SJCRH30 (cell line): ENCODE results near the gene PRKCA. TPM values are rescaled to one million over a fixed set of nuclear protein-coding genes. Genes with fewer than 3 reads are reported as not detected.

Experiments
- DNase-seq, 2 experiments: peaks; one replicate each; pipeline ENCODE4 v3.0.0-alpha.2; 2015 to 2020
- H3K27ac ChIP-seq: fragments of 250-450 bp; sonication (Bioruptor Pico); 2 replicates; pipeline ENCODE4 v1.5.1; 2020; ENCODE audit warnings: mild to moderate bottlenecking, moderate library complexity
- H3K27me3 ChIP-seq: fragments of 250-450 bp; sonication (Bioruptor Pico); 2 replicates; pipeline ENCODE4 v1.5.1; 2020; ENCODE audit warnings: mild to moderate bottlenecking, moderate library complexity
- H3K36me3 ChIP-seq: fragments of 250-450 bp; sonication (Bioruptor Pico); 2 replicates; pipeline ENCODE4 v1.5.1; 2020; ENCODE audit warnings: mild to moderate bottlenecking, moderate library complexity
- H3K4me1 ChIP-seq: fragments of 250-450 bp; sonication (Bioruptor Pico); 2 replicates; pipeline ENCODE4 v1.5.1; 2020; ENCODE audit warnings: mild to moderate bottlenecking, moderate library complexity
- H3K4me3 ChIP-seq: fragments of 250-450 bp; sonication (Bioruptor Pico); 2 replicates; pipeline ENCODE4 v1.5.1; 2020; ENCODE audit warnings: mild to moderate bottlenecking, moderate library complexity
- H3K9me3 ChIP-seq: fragments of 250-450 bp; sonication (Bioruptor Pico); replicated peaks from 2 replicates; pipeline ENCODE4 v1.5.1; 2020; ENCODE audit warnings: mild to moderate bottlenecking, moderate library complexity
- total RNA-seq: library from RNA; depleted of rRNA; stranded (reverse); fragments of >200 nt; shearing (Covaris generic); gene quantifications from 2 replicates; pipeline ENCODE4 v1.2.3, GENCODE V29; 2014

Gene PRKCA
- total RNA-seq, 1 experiment from 2014 or later = 24.7 TPM

- Histone ChIP-seq H3K27me3 (no peaks in the 10 kb centered on the region), H3K36me3 (no peaks in the 10 kb centered on the region), H3K4me1 (no peaks in the 10 kb centered on the region)
Observed at GRCh38 chr17:66817750-66818149, 515.3 kb downstream of the PRKCA start.

DNA sequence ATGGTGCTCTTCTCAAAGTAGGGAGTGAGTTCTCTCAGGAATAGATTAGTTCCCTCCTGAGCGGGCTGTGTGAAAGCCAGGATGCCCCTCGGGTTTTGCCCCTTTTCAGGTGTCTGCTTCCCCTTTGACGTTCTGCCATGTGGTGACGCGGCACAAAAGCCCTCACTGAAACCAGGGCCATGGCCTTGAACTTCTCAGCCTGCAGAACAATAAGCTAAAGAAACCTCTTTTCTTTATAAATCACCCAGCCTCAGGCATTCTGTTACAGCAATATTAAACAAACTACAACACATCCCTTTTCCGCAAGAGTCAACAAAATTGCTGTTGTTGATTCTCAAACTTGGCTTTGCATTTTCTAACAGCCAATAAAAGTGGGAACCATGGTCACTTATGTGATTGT, 517.1 kb downstream of the PRKCA start:
- H3K4me3 ChIP-seq = no peak overlapping the region
- no peaks in the 10 kb centered on the region for H3K27me3 ChIP-seq
- no peak overlapping the region for H3K27ac ChIP-seq
- 0 out of 2 replicates have a peak, but pooled peaks cover 4% of the 10 kb centered on the region for H3K9me3 ChIP-seq
- H3K36me3 ChIP-seq = no peaks in the 10 kb centered on the region
- DNase-seq = no peak
- H3K4me1 ChIP-seq = no peaks in the 10 kb centered on the region

More at GRCh38 chr17:66817750-66818149, 515.3 kb downstream of the PRKCA start:
- Histone ChIP-seq H3K27ac (no peak overlapping the region), H3K9me3 (0 out of 2 replicates have a peak, but pooled peaks cover 4% of the 10 kb centered on the region), H3K4me3 (no peak overlapping the region)
- no peak for DNase-seq

DNA sequence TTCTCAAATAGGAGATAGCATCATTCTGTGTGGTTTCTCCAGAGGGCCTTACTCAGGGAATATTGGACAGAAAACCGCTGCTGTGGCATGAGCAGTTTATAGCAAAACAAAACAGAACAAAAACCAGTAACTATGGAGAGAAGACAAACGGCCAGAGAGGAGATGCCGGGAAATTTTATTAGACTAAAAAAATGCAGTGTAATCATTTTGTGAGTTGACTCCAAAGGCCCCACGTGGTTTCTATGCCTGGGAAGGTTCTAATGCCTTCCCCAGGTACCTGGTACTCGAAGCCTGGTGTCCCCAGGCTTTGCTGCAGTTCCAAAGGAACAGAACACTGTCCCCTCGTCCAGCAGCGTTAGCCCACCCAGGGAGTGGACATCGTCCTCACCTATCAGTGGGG, 519.6 kb downstream of the PRKCA start:
- Histone ChIP-seq H3K4me1 (no peaks in the 10 kb centered on the region), H3K36me3 (no peaks in the 10 kb centered on the region), H3K27me3 (no peaks in the 10 kb centered on the region), H3K27ac (no peak overlapping the region), H3K9me3 (0 out of 2 replicates have a peak, but pooled peaks cover 4% of the 10 kb centered on the region), H3K4me3 (no peak overlapping the region)
- no peak for DNase-seq

DNA sequence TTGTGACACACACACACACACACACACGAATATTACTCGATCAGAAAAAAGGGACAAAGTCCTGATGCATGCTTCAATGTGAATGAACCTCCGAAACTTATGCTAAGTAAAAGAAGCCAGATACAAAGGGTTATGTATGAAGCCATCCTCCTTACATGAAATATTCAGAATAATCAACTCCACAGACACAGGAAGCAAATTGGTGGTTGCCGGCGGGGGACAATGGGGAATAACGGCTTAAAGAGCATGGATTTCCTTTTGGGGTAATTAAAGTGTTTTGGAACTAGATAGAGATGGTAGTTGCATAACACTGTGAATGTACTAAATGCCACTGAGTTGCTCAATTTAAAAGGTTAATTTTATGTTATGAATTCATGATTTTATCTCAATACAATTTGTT, 524.4 kb downstream of the PRKCA start:
- Histone ChIP-seq H3K4me1 (peaks cover 17% of the 10 kb centered on the region), H3K27ac (no peak overlapping the region), H3K9me3 (no peaks in the 10 kb centered on the region), H3K27me3 (no peaks in the 10 kb centered on the region), H3K36me3 (no peaks in the 10 kb centered on the region), H3K4me3 (no peak overlapping the region)
- DNase-seq = no peak

- no peaks in the 10 kb centered on the region for H3K27me3 ChIP-seq
- H3K27ac ChIP-seq = no peak overlapping the region
- no peaks in the 10 kb centered on the region for H3K9me3 ChIP-seq
- H3K4me3 ChIP-seq = no peak overlapping the region
- no peaks in the 10 kb centered on the region for H3K36me3 ChIP-seq
- DNase-seq = peak; percentile 75 to 85
- H3K4me1 ChIP-seq = peaks cover 17% of the 10 kb centered on the region
Observed at GRCh38 chr17:66829386-66829864, 527.0 kb downstream of the PRKCA start.

GRCh38 chr17:66829883-66830282, 527.5 kb downstream of the PRKCA start:
- no peak overlapping the region for H3K4me3 ChIP-seq
- H3K9me3 ChIP-seq = no peaks in the 10 kb centered on the region
- H3K27ac ChIP-seq = peak overlapping the region; percentile 36
- H3K36me3 ChIP-seq = no peaks in the 10 kb centered on the region
- DNase-seq = peak; percentile 68 to 80
- H3K4me1 ChIP-seq = peaks cover 17% of the 10 kb centered on the region
- no peaks in the 10 kb centered on the region for H3K27me3 ChIP-seq

DNA sequence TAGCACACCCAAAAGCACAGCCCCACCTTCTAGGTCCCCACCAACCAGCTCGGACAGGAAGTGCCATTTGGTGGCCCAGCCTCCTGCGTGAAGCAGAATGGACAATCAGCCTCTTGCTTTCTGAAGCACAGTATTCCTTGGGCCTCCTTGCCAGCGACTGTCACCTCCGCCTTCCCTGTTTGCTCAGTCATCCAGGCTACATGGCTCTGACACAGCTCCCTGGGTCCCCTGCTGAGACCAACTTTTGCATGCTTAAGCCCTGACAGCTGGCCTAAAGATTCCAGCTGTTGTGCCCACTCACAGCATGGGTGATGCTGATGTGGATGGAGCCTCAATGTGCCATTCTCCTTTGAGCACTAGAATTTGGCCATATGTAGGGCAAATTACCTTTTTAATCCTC, 528.0 kb downstream of the PRKCA start:
- no peak overlapping the region for H3K4me3 ChIP-seq
- peaks cover 17% of the 10 kb centered on the region for H3K4me1 ChIP-seq
- peak; percentile 63 to 80 for DNase-seq
- H3K27me3 ChIP-seq = no peaks in the 10 kb centered on the region
- H3K9me3 ChIP-seq = no peaks in the 10 kb centered on the region
- no peaks in the 10 kb centered on the region for H3K36me3 ChIP-seq
- H3K27ac ChIP-seq = peak overlapping the region; percentile 36

GRCh38 chr17:66831383-66832210, 529.2 kb downstream of the PRKCA start:
- Histone ChIP-seq H3K9me3 (no peaks in the 10 kb centered on the region), H3K27me3 (no peaks in the 10 kb centered on the region), H3K4me1 (peaks cover 17% of the 10 kb centered on the region), H3K4me3 (no peak overlapping the region), H3K36me3 (no peaks in the 10 kb centered on the region), H3K27ac (no peak overlapping the region)
- DNase-seq = peak; percentile 18 to 60

GRCh38 chr17:66833201-66833600, 530.8 kb downstream of the PRKCA start:
- no peak overlapping the region for H3K4me3 ChIP-seq
- no peaks in the 10 kb centered on the region for H3K36me3 ChIP-seq
- DNase-seq = no peak
- H3K27ac ChIP-seq = no peak overlapping the region
- no peaks in the 10 kb centered on the region for H3K9me3 ChIP-seq
- H3K27me3 ChIP-seq = no peaks in the 10 kb centered on the region
- H3K4me1 ChIP-seq = peaks cover 17% of the 10 kb centered on the region

DNA sequence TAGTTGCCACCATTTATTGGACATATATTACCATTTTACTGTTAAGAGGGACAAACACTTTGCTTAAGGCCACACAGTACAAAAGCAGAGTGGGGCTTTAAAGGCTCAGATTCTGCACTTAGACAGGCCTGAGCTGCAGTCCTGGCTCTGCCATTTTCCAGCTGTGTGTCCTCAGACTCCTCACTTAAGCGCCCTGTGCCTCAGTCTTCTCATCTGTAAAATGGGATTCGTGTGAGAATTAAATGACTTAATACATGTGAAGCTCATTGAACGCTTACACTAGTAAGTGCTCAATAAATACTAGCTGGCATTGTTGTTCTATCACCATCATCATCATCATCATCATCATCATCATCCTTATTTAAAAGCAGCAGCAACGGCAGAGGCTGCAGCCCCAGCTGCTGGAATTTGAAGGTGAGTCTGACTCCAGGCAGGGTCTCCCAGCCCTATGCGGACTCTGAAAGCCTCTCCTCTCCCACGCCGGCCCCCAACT, 532.1 kb downstream of the PRKCA start:
- no peaks in the 10 kb centered on the region for H3K36me3 ChIP-seq
- H3K4me3 ChIP-seq = no peak overlapping the region
- peaks cover 17% of the 10 kb centered on the region for H3K4me1 ChIP-seq
- no peak for DNase-seq
- H3K27me3 ChIP-seq = no peaks in the 10 kb centered on the region
- H3K27ac ChIP-seq = no peak overlapping the region
- H3K9me3 ChIP-seq = no peaks in the 10 kb centered on the region

DNA sequence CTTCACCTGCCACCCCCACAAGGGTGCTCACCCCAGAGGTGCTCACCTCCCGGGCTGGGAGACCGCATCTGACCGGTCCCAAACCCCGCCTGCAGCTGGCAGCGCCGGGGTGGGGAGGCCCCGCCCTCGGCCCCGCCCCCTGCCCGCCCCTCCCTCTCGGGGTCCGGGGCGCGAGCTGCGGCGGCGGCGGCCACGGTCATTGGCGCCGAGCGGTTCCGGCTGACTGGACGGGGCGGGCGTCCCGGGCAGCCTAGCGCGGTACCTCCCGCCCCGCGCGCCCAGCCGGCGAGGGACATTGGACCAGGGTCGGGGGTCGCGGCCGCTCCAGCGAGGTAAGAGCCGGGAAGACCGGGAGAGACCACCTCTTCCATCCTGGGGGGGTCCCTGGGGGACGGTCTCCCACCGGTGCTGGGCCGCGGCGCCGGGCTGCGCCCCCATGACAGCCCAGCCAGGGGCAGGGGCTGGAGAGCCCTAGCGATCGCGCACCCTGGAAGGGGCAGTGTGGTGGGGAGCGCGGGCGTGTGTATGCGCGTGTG, 532.6 kb downstream of the PRKCA start, which contains the start of gene CACNG5:
TSS of gene CACNG5 (plus strand) at position 199 of the 536 bp plus-strand sequence. CDS start 42,216 bp downstream, outside the sequence.
- Histone ChIP-seq H3K27ac (no peak within 1 kb of the TSS), H3K9me3 (no peaks in the 10 kb centered on the region), H3K27me3 (no peaks in the 10 kb centered on the region), H3K4me3 (no peak within 1 kb of the TSS), H3K4me1 (peaks cover 17% of the 10 kb centered on the region), H3K36me3 (no peaks in the 10 kb centered on the region)
- DNase-seq = no peak

GRCh38 chr17:66835476-66835875, 533.1 kb downstream of the PRKCA start:
- Histone ChIP-seq H3K27me3 (no peaks in the 10 kb centered on the region), H3K36me3 (no peaks in the 10 kb centered on the region), H3K9me3 (no peaks in the 10 kb centered on the region), H3K4me3 (no peak overlapping the region), H3K4me1 (peaks cover 12% of the 10 kb centered on the region), H3K27ac (no peak overlapping the region)
- no peak for DNase-seq

GRCh38 chr17:66836063-66837005, 533.9 kb downstream of the PRKCA start:
- Histone ChIP-seq H3K36me3 (no peaks in the 10 kb centered on the region), H3K9me3 (no peaks in the 10 kb centered on the region), H3K27ac (no peak overlapping the region), H3K27me3 (no peaks in the 10 kb centered on the region), H3K4me3 (no peak overlapping the region), H3K4me1 (peaks cover 3% of the 10 kb centered on the region)
- DNase-seq = no peak

- H3K4me1 ChIP-seq = no peaks in the 10 kb centered on the region
- DNase-seq = no peak
- no peaks in the 10 kb centered on the region for H3K36me3 ChIP-seq
- no peak overlapping the region for H3K4me3 ChIP-seq
- no peaks in the 10 kb centered on the region for H3K9me3 ChIP-seq
- no peaks in the 10 kb centered on the region for H3K27me3 ChIP-seq
- no peak overlapping the region for H3K27ac ChIP-seq
Observed at GRCh38 chr17:66837226-66837625, 534.8 kb downstream of the PRKCA start.
